ENCODE measurements around the gene EIF2S2.

The EIF2S2 gene

DNA sequence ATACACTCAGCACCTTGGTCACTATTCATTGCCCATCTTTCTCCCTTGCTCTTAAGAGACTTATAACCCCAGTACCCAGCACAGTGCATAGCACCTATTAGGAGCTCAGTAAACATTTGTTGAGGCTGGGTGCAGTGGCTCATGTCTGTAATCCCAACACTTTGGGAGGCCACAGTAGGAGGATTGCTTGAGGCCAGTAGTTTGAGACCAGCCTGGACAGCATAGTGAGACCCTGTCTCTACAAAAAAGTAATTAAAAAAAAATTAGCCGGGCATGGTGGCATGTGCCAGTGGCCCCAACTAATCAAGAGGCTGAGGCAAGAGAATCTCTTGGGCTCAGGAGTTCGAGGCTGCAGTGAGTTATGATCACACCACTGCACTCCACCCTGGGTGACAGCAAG is 8.2 kb upstream of the EIF2S2 start:
- DNase-seq, result no peak

DNA sequence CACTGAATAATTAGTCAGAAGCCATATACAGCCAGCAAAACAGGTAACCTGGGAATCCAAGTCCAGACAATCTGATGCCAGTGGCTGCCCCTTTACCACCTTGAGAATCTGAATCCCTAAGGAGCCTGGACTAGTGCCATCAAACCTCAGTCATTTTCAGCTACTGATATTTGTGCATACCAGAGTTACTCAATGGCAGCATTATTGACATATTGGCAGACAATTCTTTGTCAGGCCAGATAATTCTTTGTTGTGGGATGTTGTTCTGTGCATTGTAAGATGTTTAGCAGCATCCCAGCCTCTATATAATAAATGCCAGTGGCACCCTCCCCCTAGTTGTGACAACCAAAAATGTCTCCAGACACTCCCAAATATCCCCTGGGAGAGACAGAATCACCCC is 3.2 kb upstream of the EIF2S2 start:
- no peak for DNase-seq

DNA sequence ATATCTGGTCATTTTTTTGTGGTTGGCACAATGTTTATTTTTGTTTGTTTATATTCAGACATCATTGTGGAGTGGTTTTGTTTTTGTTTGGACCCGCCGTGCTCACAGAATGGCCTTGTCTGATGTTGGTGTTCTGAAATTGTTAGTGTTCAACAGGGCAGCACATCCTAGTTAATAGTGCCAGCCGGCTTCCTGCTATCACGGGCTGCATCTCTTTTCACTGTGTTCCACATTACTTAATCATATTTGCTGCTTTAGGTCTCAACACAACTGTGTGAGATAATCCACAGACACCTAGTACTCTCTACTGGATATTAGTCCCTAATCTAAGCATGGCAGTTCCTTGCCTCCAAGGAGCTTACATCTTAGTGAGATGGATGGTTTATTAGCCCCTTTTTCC is 2.8 kb upstream of the EIF2S2 start:
- DNase-seq, result no peak

DNA sequence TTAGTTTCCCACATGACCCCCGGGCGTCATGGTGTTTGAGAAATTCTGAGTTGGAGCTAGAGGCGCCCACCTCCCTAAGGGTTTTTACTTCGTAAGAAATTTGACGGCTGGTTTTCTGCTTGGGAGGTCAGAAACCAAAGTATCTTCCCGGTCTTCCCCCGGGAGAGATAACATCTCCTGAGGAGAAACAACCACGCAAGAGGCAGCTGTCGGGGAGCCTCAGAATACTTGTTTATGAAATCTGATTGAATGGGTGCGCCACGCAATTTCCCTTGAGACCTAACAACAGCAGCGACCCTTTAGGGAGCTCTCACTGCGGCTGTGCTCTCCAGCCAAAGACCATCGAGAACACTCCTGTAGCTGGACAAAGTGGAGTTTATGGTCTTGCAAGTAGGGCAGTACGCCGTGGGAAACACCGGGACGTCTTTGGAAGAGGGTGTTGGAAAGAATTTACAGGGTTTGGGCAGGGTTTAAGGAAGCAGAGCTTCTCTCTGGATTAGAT is 608 bp upstream of the EIF2S2 start:
- DNase-seq, result peak; percentile 18

DNA sequence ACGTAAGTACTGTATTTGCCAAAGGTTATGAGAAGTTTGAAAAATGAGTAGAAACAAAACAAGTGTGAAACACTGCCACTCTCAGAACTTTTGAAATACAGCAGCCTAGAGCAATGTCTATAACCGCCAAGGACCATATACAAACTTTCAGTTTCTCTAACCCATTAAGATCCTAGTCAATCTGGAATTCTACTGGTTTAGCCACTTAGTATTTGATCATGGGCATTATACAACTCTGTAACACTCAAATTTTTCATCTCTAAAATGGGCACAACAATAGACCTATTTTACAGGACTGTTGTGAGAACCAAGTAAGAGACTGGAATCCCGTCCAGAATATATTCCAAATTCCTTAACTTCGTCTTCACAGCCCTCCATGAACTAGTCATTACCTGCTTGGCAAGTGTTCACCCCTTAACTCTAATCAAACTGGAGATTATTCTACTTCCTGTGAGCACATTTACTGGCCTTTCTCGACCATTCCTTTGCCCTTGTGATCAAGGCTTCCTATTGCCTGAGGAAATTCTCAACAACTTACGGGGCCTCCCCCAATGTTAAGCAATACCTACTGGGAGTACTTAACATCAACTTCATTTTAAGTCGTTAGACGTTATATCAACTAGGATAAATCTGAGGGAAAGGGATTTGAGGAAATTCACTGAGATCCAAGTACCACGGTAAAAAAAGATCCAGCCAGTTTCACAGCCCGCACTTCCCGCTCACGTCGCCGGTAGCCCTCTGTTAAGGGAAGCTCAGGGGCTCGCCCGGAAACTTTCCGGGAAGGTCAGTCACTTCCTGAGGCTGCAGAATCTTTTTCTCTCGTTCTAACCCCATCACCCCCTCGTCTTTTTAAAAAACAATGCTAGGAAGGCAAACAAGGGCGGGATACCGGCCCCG is 1.1 kb downstream of the EIF2S2 start:
- peak; percentile 60 for DNase-seq

DNA sequence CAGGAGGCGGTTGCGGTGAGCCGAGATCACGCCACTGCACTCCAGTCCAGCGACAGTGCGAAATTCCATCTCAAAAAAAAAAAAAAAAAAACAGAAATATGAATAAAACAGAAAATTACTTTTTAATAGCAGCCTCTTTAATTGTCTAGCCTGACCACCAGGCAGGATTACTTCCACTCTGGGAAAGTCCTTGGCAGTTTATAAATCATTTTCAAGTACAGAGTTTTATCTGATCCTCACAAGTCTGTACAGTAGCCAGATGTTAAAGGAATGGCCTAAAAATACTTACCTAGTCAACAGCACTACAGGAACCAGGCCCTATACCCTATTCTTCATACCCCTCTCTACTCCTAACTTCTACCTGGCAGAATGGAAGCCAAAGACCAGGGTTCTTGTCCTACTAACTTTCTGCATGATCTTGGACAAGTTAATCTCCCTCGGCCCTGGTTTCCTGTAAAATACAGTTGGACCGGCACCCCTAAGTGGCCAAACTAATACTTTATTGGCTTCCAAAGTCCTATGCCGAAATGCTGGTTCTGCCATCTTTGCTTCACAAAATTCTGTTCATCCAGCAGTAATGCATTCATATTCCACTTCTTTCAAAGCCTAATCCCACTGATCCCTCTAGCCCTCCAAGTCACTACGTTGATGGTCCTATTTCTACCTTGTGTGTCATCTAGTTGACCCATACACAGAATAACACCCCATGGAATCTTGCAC is 1.9 kb downstream of the EIF2S2 start:
- no peak for DNase-seq

DNA sequence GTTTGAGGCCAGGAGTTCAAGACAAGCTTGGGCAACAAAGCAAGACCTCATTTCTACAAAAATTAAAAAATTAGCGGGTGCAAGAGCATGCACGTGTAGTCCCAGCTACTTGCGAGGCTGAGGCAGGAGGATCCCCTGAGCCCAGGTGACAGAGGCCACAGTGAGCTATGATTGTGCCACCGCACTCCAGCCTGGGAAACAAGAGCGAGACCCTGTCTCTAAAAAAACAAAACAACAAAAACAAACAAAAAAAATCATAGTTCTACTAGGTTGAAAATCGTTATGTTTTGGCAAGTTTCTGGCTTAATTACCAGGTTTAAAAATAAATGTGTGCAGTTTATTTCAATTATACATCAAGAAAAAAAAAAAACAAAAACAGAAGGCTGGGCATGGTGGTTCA is 2.6 kb downstream of the EIF2S2 start:
- no peak for DNase-seq

DNA sequence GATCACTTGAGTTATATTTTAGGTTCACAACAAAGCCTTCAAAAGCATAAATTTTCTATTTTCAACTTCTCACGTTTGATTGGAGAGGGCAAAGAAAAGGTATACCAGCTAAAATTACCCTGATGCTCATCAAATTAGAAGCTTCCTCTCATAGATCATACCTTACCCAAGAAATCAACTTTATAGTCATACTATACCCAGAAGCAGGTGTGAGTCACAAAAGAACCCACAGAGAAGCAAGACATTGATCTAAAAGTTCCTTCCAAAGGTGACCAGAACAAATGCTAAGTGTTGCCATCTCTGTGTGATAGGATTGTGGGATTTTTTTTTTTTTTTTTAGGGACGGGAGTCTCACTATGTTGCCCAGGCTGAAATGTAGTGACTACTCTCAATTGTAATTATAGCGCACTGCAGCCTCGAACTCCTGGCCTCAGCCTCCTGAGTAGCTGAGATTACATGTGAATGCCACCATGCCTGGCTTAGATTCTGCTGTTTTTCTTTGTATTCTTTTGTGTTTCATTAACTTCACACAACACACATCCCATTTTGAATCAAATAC is 3.3 kb downstream of the EIF2S2 start:
- peak; percentile 59 for DNase-seq

DNA sequence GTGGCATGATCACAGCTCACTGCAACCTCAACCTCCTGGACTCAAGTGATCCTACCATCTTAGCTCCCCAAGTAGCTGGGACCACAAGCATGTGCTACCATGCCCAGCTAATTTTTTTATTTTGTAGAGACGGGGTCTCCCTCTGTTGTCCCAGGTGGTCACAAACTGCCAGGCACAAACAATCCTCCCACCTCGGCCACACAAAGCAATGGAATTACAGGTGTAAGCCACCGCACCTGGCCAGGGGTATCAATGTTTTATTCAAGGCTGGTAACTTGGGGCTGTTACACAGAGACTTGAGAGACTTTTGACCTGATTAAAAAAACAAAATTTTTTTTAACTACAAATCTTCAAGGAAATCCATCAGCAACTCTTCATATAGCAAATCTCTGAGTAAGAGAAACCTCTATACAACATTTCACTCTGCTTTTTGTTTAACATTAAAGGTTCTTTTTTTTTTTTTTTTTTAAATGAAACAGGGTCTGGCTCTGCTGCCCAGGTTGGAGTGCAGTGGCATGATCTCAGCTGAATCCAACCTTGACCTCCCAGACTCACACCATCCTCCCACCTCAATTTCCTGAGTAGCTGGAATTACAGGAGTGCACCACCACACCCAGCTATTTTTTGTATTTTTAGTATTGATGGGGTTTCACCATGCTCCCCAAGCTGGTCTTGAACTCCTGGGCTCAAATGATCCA is 5.9 kb downstream of the EIF2S2 start:
- no peak for DNase-seq

DNA sequence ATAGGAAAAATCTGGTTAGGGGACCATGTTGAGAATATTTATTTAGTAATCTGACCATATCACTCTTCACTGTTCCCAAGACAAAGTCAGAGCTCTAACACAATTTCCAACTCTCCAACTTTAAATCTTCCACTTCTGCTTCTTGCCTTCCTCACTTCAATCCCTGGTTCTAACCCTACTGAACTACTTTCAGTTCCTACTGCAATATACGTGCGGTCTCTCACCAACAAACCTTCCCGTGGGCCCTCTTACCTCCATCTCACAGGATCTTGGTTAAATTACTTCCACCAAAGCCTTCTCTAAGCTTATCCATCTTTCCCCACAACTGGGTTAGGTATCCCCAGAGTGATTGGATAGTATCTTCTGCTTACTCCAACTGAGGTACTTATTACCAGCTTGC is 8.0 kb downstream of the EIF2S2 start:
- DNase-seq, result no peak

DNA sequence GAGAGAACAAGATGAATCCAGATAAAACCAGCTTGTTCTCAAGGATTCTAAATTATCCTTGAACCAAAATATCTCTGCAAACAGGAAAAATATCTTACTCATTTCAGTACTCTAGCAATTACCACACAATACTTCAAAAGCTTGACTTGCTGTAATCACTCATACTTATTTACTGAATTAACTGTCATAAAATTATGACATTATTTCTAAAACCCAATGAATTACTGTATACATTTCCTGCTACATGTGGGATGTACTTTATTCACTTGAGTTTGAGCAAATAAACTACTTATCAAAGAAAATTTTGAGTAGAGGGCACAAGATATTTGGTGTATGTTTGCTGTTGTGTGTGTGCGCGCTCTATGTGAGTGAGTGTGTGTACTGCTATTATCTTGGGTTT is 9.7 kb downstream of the EIF2S2 start:
- no peak for DNase-seq

DNA sequence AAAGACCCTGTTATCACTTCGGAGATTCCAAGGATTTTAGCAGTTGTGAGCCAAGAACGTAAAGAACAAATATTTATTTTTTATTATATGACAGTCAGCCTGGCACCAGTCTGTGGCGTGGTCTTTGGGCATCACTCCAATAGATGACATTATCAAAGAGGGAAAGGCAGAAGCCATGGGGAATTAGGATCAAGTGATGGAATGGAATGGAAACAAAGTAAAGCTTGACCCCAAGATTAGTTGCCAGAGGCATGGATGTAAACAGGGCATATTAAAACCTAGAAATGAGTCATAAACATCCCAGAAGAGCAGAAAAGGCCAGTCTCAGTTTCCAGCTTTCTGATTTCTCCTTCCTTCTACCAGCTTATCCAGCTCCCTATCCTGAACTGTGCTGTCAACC is 11.5 kb downstream of the EIF2S2 start:
- no peak for DNase-seq

DNA sequence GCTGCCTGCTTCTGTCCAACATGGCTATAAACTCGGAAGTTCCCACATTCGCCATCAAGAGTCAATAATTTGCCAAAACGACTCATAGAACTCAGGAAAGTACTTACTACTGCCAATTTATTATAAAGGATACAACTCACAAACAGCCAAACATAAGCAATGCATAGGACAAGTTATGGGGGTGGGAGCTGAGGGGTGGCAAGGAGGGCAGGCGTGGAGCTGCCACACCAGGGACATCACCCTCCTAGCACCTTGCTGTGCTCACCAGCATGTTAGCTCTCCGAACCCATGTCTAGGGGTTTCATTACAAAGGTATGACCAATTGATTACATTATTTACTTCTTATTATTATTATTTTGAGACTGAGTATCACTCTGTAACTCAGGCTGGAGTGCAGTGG is 12.4 kb downstream of the EIF2S2 start:
- DNase-seq, result no peak

DNA sequence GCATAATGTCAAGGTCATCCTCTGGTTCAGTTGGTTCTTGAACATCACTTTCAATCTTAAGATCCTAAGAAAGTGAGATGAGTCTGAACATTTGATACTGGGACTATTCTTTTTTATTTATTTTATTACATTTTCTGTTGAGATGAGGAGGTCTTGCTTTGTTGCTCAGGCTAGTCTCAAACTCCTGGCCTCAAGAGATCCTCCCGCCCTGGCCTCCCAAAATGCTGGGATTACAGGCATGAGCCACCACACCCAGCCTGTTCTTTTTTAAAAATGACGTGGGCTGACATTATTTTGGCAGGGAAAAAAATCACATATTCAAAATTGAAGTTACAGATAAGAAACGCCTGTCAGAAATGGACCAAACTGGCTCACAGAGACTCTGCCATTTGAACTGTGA is 13.5 kb downstream of the EIF2S2 start:
- DNase-seq, result no peak

DNA sequence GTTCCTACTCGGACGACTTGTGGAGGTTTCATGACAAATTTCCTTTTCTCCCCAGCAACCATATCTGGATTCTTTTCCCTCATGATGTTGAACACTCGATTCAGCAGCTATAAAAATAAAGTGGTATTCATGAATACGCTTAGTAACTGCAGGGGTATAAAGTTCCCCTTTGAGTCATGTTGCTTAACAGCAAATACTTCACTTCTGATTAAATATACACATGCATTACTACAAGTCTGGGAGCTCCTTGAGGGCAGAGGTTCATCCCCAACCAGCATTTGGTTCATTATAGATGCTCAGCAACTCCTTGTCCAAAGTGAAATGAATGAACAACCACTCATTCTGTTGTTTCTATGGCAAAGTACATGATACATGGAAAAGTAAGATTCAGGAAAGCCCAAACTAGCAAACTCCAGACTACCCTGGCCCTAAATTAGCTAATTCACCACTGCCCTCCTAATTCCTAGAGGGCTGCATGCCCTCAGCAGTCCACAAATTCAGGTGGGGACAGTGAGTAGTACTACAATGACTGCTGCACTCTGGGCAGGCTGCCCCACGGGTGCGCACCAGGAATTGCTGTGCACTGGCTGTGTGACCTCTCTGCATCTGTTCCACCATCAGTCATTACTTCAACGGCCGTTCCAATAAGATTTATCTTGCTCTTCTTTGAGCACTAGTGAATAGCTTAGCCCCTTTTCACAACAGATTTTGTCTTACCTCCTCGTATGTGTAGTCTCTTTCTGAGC is 15.2 kb downstream of the EIF2S2 start:
- DNase-seq, result no peak

DNA sequence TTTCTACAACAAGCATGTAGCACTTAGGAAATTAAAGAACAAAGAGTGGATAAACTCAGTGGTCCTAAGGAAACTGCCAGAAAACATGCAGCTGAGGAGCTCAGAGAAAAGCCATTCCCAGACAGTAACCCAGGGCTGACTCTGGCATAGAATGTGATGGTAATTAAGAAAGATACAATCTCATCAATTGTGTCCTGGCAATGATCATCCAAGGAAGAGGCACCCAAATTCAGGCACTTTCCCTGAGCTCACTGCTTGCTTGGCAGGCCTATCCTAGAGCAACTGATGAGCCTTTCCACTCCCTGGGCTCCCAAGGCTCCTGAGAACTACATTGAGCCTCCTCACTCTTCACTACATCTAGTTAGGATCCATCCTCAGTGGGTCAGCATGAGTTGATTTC is 16.2 kb downstream of the EIF2S2 start:
- DNase-seq, result no peak

DNA sequence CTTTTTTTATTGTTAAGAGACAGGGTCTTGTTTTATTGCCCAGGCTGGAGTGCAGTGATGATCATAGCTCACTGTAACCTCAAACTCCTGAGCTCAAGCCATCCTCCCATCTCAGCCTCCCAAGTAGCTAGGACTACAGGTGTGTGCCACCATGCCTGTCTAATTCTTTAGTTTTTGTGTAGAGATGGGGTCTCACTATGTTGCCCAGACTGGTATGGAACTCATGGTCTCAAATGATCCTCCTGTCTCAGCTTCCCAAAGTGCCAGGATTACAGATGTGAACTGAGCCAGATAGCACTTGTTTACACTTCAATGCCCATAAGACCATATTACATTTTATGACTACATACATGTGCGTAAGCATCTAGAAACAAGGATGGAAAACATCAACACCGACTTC is 18.1 kb downstream of the EIF2S2 start:
- no peak for DNase-seq

DNA sequence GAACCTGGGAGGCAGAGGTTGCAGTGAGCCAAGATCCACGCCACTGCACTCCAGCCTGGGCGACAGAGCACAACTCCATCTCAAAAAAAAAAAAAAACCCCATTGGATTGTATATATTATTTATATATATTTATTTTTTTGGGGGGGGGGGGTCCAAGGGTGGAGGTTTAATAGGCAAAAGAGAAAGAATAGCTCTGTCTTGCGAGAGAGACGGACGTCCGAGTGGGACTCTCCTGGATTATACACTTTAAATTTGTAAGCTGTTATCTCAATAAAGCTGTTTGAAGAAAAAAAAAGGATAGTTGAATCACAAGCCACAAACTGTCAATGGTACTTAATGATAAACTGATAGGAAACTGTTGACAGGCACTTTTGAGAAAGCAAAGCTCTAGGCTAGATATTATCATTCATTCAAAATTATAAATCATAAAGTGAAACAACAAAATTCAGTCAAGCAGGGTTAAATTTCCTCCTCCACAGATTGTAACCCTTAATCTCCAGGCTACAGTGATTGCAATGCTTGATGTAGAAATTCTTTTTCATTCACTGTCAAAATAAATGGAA is 20.3 kb downstream of the EIF2S2 start:
- DNase-seq, result no peak

DNA sequence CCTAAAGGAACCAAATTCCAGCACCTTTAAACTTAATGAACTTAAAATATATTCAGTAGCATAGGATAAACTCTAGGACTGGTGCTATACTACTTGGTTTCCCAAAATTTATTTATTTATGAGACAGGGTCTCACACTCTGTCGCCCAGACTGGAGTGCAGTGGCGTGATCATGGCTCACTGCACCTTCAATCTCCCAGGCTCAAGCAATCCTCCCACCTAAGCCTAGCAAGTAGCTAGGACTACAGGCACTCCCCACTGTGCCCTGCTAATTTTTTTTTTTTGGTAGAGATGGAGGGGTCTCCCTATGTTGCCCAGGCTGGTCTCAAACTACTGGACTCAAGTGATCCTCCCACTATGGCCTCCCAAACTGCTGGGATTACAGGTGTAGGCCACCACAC is 21.4 kb downstream of the EIF2S2 start:
- no peak for DNase-seq

DNA sequence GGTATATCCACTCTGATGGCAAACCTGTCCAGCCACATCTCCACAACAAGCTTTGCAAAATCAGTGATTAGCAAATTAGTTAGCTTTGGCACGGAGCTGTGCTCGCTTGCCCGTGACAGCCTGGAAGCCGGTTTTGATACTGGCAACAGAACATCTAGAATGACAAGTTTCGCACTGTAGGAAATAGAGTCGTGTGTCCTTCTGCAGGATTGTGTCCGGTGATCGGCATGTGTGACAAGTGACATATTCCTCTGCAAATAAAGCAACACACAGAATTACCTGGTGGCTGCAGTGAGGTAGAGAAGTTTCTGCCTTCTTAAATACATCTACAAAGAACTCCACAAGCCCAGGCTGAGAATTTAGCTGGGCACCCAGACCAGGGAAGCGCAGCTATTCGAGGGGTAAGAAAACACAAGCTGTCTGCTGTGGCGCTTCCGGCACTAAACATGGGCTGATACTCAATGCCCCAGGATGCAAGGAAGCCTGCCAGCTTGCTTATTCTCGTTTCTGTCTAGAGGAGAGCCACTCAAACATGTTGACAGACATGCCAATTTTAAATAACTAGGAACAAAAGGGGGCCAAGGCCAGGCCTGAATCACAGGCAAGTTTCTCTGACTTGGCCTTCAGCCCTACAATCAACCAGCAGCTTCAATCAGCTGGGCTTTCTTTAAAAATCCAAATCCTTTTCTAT is 22.2 kb downstream of the EIF2S2 start:
- no peak for DNase-seq

DNA sequence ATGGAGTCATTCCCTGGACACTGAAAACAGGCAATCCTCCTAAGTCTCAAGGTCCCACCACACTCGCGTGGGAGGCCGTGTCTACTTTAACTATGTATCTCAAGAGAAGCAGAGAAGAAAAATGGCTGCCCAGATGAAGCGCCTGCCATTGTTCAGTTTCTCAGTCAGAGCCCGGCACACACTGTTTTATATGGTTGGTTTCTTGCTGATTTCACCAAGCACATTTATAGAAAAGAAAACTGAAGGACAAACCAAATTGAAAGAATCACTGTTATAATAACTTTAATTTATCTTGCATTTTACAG is 22.9 kb downstream of the EIF2S2 start:
- DNase-seq, result no peak

Data from activated CD4-positive, alpha-beta T cell treated with anti-CD3 and anti-CD28 coated beads, Interleukin-2, Interleukin-6, amounts not matched to agents 100 ng/mL and 50 ng/mL, durations not matched to agents 16 hours and 8 hours (primary cell).